Activated T-cell treated with anti-CD3 and anti-CD28 coated beads for 4 hours (primary cell): ENCODE data around the gene CAMTA1.

Experiments
- DNase-seq: peaks from one replicate; pipeline ENCODE4 v3.0.0-alpha.2; 2020

The CAMTA1 gene

DNA sequence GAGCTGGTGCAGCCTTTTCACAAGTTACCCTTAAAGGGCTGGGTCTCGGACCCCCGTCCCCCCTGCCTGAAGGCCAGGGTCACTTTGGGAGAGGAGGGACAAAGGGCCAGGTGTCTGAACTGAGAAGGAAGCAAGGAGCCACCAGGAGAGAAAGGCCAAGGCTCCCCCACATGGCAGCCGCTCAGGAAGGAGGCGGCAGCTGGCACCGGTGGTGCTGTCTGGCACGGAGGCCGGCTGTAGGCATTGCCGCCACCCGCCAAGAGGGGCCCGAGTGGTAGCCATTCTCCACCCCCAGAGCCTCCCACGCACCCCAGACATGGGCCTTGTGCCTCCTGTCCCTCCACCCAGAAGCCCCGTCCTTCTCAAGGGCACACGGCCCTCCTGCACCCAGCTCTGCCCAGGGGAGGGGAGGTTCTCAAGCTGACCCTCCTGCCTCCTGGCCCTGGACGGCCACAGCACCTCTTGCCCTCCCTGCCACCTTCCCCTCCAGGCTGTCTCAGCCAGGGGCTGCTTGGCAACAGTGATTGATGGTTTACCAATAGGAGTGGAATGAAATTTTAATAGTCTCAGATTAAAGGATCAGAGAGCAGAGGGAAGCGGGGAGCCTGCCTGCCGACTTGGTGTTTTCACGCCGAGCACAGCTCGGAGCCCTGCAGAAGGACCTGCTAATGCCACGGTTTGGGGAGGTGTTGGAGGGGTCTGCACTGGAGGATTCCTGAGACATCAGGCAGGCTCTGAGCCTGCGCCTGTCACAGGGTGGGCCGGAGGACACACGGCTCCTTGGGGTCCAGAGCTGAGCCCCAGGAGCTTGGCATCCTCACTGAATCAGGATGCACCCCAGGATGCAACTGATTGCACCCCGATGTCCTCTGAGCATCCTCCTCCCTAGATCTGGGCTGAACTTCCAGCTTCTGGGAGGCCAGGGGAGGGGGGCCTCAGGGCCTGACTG, 773.9 kb downstream of the CAMTA1 start:
- no peak for DNase-seq

DNA sequence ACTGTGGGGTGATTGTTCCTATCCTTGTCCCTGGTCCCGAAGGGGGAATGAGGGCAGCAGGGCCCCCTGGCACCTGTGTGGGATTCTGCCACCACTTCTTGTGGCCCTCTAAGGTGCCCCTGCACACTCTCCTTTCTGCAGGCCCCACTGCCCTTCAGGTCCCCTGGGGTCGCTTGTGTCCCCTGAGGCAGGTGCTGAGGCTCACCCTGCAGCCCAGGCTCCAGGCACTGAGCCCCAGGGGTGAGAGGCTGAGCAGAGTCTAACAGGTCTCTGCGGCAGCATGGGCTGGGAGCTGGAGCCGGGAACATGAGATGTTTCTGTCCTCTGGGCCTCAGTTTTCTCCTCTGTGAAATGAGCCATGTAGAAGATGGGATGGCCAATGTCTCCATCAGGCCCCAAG, 774.9 kb downstream of the CAMTA1 start:
- no peak for DNase-seq

DNA sequence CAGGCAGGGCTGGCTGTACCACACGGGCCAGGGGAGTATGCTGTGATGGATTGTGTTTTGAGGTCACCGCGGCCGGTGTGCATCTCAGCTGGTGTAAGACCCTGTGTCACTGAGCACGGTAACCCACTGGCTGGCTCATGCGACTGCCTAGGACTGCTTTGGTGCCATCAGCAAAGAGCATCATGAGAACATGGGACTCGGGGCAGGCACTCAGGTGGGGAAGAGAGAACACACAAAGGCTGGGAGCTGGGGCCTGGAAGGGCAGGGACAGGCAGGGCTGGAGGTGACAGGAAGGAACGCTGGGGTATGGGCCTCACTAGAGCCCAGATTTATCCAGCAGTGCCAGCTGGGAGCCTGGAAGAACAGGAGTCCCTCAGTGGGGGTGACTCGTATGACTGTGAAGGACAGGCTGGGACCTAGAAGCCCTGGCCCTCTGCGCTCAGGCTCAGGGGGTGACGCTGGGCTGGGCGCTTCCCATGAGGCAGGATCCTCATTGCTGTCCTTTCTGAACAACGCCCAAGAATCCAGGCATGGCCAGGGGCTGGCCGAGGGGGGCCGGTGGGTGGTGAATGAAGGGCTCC, 775.4 kb downstream of the CAMTA1 start:
- DNase-seq, result no peak

DNA sequence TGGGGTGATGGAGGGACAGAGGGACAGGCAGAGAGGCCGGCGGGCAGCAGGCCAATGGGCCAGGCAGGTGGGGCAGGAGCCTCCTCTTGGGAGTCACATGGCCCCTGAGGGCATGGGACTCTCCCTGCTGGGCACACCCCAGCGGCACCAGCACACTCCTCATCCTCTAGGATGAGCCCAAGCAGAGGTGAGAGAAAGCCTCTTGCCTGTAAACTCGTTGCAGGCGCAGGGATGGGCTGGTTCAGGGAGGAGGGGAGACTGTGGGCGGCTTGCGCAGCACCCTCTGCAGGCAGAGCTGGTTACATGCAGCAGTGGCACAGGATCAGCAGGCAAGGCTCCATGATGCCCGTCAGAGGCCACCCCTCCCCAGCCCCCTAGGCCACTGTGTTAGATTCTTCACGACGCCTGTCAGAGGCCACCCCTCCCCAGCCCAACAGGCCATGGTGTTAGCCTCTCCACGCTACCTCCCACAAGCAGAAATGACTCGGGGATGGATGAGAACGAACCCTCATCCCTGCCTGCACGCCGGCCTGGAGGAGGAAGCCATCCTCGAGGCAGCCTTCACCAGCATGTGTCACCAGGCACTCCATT, 776.2 kb downstream of the CAMTA1 start:
- DNase-seq, result no peak

- DNase-seq, result no peak
These were observed 776.9 kb downstream of the CAMTA1 start for GRCh38 chr1:7561936-7562728.

DNA sequence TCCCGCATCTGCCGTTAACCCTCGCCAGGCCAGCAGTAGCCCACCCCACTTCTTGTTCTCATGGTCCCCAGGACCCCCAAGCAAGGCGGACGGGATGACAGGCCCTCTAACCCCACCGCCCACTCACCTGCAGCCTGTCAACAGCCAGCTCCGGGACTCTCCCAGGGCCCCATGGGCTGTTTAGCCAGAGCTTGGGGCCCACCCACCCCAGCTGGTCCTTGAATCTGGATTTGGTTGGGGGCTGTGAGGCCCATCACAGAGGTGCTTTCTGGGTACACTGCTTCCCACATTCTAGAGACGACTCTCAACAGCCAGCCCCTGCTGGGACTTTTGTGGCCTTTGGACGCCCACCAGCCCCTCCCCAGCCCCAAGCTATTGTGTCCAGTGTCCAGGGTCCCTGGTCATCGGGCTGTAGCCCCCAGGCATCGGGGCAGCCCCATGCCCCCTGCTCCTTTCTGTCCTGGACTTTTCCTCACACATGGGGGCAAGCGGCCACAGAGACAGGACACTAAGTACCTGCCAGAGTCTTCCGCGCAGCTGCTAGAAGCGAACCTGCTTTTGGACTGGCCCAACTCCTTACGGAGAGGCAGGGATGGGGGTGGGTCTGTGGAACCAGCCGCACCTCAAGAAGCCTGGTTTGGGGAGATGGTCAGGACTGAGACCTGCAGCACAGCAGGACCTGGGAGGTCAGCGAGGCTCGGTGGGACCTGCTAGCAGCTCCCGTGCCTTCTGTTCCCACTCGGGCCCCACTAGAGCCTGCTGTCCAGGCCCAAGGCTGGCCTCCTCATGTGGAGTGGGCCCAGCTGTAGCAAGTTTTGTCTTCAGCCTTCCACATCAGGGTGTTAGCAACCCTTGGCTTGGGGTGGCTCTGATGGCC, 777.7 kb downstream of the CAMTA1 start:
- DNase-seq, result no peak

GRCh38 chr1:7564137-7564536, 778.9 kb downstream of the CAMTA1 start:
- no peak for DNase-seq

DNA sequence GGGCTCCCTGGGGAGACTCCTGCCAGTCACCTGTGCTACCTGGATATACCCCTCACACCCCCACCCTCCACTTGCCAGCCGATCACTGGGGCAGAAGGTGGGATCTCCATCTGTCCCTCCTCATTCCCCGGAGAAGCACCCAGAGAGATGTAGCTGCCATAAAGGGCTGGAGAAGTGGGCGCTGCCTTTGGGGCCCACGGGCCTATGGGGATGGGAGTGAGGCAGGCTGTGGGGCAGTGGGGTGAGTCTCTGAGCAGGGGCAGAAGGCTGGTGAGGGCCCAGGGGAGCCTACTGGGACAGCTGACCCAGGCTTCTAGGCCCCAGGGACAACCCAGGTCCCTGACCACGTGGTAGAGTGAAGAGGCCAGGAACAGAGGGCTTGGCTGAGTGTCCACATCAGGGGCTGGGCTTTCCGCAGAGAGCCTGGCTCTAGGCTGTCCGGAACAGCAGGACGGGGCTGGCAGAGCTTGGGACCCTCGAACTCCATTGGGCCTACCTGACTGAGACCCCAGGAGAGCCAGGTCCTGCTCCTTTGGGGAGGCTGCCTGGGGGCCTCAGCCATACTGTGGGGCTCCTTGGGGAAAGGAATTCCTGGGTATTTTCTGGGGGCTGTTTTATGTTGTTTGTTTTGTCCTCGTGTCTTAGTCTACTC, 780.0 kb downstream of the CAMTA1 start:
- DNase-seq, result no peak

DNA sequence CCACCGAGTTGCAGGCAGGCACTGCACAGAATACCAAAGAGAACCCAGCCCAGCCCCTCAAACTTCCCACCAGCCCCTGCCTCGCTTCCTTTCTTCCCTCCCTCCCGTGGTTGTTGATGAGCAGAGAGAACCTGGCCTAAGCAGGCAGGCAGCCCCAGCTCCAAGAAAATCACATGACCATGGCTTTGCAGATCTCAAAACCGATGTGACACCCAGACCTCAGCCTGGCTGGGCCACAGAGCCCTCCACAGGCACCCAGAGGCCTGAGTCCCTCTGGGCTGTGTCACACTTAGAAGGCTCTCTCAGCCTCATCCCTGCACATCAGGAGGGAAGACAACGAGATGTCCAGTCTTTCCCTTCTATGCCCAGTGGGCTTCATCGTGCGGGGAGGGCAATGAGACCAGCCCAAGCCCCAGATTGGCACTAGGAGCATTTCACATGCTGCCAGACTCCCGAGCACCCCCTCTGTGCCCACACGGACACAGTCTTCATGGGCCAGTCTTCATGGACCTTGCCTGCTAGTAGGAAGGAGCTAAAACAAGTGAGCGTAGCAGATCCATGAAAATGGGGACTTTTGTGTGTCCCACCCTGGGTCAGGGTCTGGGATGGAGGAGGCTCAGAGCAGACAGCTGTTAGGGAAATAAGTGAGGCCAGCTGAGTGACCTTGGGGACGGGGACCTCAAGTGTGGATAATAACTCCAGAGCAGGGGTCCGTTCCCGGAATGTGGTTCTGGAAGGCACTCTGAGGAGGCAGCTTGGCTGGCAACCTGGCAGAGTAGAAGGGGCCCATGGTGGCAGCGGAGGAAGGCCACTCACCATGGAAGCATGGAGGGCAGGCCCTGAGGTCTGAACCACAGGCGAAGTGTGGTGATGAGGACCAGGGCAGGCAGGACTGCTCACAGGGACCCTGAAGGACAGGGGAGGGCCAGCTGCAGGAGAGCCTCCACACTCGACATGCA, 781.4 kb downstream of the CAMTA1 start:
- DNase-seq, result no peak

DNA sequence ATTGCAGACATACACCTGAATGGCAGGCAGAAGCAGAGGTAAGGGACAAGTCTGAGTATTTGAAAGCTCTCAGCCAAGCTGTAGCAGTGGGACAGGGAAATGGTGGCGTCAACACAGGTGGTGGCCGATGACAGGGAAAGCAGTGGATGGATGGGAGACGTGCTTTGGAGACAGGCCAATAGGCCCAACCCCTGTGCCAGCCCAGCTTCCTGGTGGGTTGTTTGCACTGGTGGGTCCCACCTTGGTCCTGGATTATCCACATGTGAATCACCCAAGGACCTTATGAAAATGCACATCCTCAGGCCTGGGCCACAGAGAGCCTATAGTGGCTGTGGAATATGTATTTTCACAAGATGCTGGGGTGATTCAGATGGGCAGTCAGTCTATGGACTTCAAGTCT, 782.1 kb downstream of the CAMTA1 start:
- no peak for DNase-seq

DNA sequence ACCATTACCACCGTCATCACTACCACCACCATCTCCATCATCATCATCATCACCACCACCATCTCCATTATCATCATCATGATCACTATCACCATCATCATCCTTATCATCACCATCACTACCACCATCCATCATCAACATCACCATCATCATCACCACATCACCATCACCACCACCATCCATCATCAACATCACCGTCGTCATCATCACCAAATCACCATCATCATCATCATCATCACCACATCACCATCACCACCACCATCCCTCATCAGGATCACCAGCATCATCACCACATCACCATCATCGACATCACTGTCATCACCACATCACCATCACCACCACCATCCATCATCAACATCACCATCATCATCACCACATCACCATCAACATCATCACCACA, 782.8 kb downstream of the CAMTA1 start:
- no peak for DNase-seq

DNA sequence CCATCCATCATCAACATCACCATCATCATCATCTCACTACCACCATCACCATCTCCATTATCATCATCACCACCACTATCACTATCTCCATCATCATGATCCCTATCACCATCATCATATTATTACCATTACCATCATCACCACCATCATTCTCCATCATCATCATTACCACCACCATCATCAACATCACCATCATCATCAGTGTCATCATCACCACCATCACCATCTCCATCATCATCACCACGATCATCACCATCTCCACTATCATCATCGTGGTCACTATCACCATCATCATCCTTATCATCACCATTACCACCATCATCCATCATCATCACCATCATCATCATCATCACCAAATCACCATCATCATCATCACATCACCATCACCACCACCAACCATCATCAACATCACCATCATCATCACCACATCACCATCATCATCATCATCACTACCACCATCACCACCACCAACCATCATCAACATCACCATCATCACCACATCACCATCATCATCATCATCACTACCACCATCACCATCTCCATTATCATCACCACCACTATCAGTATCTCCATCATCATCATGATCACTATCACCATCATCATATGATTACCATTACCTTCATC, 783.8 kb downstream of the CAMTA1 start:
- DNase-seq, result no peak

- no peak for DNase-seq
These were observed 785.1 kb downstream of the CAMTA1 start for GRCh38 chr1:7570311-7570710.

- DNase-seq, result no peak
These were observed 787.4 kb downstream of the CAMTA1 start for GRCh38 chr1:7572654-7573152.

DNA sequence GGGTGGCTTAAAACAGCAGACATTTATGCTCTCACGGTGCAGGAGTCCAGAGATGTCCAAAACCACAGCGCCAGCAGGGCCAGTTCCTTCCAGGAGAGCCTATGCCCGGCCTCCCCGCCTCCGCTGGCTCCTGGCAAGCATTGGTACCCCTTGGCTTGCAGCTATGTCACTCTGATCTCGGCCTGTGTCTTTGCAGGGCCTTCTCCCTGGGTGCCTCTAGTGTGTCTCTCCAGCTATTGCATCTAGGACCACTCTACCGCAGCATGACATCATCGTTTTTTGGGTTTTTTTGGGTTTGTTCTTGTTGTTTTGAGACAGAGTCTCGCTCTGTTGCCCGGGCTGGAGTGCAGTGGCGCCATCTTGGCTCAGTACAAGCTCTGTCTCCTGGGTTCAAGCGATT, 788.2 kb downstream of the CAMTA1 start:
- DNase-seq, result no peak

DNA sequence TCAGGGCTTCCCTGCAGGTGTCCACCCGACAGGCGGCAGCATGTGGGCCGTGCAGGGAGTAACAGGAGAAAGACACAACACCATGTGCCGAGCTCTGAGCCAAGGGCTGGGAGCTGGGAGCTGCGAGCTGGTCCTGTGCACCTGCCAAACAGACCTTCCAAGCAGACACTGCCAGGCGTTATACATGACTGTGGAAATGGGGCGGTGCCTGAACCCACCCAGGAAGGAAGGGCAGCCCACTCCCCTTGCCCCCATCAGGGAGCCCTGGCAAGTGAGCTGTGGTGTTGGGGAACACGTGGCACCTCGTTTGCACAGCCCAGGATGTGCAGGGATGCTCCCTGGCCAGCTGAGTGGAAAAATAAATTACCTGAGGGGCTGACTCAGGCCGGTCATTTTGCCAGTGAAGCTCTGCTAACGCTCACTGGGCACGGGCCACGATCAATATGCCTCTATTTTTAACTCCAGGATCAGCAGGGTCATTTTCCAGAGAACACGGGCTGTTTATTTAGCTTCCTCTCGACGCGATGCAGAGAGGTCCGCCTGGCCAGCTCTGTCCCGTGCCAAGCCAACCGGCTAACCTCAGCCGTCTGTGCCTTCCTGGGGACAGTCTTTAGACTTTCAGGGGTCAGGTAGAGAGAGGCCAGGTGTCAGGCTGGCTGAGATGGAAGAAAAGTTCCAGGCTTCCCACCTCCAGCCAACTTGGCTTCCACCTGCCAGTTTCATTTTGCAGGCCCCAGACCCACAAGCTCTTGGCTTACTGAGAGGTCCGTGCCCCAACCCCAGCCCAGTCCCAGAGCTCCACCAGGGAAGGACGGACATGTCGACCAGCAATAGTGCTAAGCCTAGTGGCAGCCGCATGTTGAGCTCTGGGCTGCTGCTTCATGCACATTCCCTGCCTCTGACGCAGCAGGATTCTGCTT, 789.1 kb downstream of the CAMTA1 start:
- DNase-seq, result no peak

DNA sequence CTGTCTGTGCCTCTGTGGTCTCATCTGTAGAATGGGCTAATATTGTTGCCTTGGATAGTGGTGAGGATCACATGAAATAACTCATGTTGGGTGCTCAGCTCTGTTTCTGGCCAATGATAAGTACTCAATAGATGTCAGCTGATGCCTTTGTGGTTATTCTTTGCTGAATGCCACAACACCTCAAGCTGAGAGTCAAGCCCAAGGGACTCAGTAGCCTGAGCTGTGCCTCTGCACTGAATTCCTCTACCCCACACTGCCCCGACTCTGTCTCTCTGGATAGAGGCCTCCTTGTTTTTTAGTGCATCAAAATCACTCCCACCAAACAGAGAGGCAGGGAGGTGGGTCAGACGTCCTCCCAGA, 789.8 kb downstream of the CAMTA1 start:
- DNase-seq, result no peak

GRCh38 chr1:7576946-7577657, 791.8 kb downstream of the CAMTA1 start:
- DNase-seq, result no peak
